Lower lobe of right lung (tissue), 2 donors: ENCODE results near the gene SNPH. TPM values are rescaled to one million over a fixed set of nuclear protein-coding genes. Genes with fewer than 3 reads are reported as not detected.

Source experiments
- ATAC-seq, 2 donors: fragments of 200-7000 bp; cut with Tn5 transposase; one replicate each; pipeline ENCODE4 v1.9.1; 2020 to 2022; ENCODE audit warnings: mild to moderate bottlenecking in 2 of 2, moderate library complexity in 2 of 2
- DNase-seq: peaks from one replicate; pipeline ENCODE4 v3.0.0-alpha.2; 2020
- H3K27ac ChIP-seq: fragments of 200-600 bp; one replicate; pipeline ENCODE4 v1.8.0; 2022
- H3K27me3 ChIP-seq: fragments of 200-600 bp; one replicate; pipeline ENCODE4 v1.8.0; 2022; ENCODE audit warnings: low read depth
- H3K36me3 ChIP-seq: fragments of 200-600 bp; one replicate; pipeline ENCODE4 v1.8.0; 2022; ENCODE audit warnings: mild to moderate bottlenecking
- H3K4me1 ChIP-seq: fragments of 200-600 bp; one replicate; pipeline ENCODE4 v1.8.0; 2022
- H3K4me3 ChIP-seq: fragments of 200-600 bp; one replicate; pipeline ENCODE4 v1.8.0; 2022; ENCODE audit warnings: mild to moderate bottlenecking
- H3K9me3 ChIP-seq: fragments of 200-600 bp; one replicate; pipeline ENCODE4 v1.8.0; 2022
- CTCF ChIP-seq: fragments of 200-600 bp; IDR thresholded peaks from one replicate; pipeline ENCODE4 v1.8.0; 2022; ENCODE audit warnings: antibody characterized with exemption, mild to moderate bottlenecking
- intact Hi-C: fragments of 100-400 bp; cut with DNase I; formaldehyde crosslinking; loops from one replicate; pipeline ENCODE4 v1.11.0; 2022
- total RNA-seq: library from RNA; stranded (reverse); fragmentation: NEBNext Ultra II Directional; extraction: Animal tissue kit (Norgen Biotek cat#: 25700); gene quantifications from one replicate; pipeline ENCODE4 v1.2.1, GENCODE V29; 2021
- donor health status: DM: no; HTN: yes; CAD: no; lungs with severe emphysema.

Gene SNPH
- total RNA-seq, 1 donor from 2014 or later: 3.8 TPM

GRCh38 chr20:1273366-1273765 is 7.3 kb downstream of the SNPH start:
- no peak overlapping the region for H3K4me3 ChIP-seq
- intact Hi-C loops: no loop called here
- DNase-seq: no peak
- H3K4me1 ChIP-seq: no peaks in the 10 kb centered on the region
- no peaks in the 10 kb centered on the region for H3K36me3 ChIP-seq
- no peaks in the 10 kb centered on the region for H3K9me3 ChIP-seq
- no peak for ATAC-seq
- H3K27me3 ChIP-seq: no peaks in the 10 kb centered on the region
- TF ChIP-seq CTCF: no peak
- no peak overlapping the region for H3K27ac ChIP-seq

DNA sequence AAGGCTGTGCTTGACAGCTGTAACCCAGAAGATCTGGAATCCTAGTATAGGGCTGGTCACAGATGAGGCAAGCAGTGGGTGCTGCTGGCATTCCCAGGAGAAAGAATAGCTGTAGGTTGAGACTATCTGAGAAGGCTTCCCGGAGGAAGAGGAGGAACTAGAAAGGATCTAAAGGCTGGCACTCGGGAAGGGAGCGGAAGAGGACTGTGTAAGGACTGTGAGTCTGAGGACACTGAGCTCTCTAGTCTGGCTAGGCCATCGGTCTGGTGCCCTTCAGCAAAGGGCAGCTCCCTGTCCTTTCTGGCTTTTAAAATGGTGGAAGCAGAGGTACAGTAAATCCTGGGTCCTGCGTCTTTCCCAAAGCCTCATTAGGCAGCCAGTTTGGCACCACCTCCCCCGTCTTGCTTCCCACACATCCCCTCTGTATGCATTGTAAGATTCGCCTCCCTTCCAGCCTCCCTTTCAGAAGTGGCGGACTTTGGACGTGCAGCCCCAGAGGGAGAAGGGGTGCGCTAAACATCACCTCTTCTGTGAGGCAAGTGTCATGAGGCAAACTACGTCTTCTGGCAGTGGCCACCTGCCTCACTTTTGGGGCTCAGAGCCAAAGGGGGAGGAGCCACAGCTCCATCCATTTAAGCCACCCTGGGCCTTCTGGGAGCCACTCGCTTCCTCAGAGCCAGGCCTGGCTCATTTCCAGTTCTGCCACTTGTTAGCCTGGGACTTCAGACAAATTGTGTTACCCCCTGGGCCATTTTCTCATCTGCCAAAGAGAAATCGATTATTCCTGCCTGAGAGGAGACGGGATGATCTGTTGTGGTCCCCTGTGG is 8.6 kb downstream of the SNPH start:
- no peaks in the 10 kb centered on the region for H3K4me1 ChIP-seq
- intact Hi-C loops: no loop called here
- no peak for DNase-seq

DNA sequence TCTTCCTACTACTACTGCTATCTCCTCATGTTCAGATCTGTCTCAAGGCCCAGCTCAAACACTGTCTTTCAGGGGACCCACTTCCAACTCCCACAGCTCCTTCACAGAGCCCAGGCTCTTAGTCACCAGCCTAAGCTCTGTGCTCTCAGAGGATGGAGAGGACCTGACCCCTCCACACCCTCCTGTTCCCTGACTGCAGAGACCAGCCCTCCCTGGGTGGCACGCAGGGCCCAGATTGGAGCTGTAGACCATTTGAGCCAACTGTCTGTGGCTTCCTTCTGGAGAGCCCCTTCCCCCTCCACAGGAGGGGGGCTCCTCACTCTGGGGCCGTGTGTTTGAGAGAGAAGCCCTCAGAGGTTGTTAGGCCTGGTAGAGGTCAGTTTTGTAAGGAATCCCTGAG is 9.8 kb downstream of the SNPH start:
- Histone ChIP-seq H3K9me3 (no peaks in the 10 kb centered on the region), H3K27ac (no peak overlapping the region), H3K27me3 (no peaks in the 10 kb centered on the region), H3K36me3 (no peaks in the 10 kb centered on the region), H3K4me3 (no peak overlapping the region), H3K4me1 (no peaks in the 10 kb centered on the region)
- no peak for TF ChIP-seq CTCF
- ATAC-seq (no peak), DNase-seq (no peak)
- intact Hi-C loops: no loop called here

More for the DNA sequence above, 8.6 kb downstream of the SNPH start:
- Histone ChIP-seq H3K9me3 (no peaks in the 10 kb centered on the region), H3K27ac (no peak overlapping the region), H3K27me3 (no peaks in the 10 kb centered on the region), H3K4me3 (no peak overlapping the region), H3K36me3 (no peaks in the 10 kb centered on the region)
- TF ChIP-seq CTCF: no peak
- no peak for ATAC-seq

DNA sequence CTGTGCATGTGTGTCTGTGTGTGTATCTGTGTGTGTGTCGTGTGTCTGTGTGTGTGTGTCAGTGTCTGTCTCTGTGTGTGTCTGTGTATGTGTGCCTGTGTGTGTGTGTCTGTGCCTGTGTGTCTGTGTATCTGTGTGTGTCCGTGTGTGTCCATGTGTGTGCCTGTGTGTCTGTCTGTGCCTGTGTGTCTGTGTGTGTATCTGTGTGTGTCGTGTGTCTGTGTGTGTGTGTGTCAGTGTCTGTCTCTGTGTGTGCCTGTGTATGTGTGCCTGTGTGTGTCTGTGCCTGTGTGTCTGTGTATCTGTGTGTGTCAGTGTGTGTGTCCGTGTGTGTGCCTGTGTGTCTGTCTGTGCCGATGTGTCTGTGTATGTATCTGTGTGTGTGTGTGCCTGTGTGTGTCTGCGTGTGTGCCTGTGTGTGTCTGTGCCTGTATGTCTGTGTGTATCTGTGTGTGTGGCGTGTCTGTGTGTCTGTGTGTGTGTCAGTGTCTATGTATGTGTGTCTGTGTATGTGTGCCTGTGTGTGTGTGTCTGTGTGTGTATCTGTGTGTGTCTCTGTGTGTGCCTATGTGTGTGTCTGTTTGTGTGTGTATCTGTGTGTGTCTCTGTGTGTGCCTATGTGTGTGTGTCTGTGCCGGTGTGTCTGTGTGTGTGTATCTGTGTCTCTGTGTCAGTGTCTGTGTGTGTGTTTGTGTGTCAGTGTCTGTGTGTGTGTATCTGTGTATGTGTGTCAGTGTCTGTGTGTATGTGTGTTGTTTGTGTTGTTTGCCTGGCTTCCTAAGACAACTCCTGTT is 11.6 kb downstream of the SNPH start:
- H3K4me3 ChIP-seq: no peak overlapping the region
- intact Hi-C loops: no loop called here
- H3K4me1 ChIP-seq: no peaks in the 10 kb centered on the region
- no peaks in the 10 kb centered on the region for H3K9me3 ChIP-seq
- no peaks in the 10 kb centered on the region for H3K27me3 ChIP-seq
- DNase-seq: no peak
- no peaks in the 10 kb centered on the region for H3K36me3 ChIP-seq
- no peak for TF ChIP-seq CTCF
- no peak overlapping the region for H3K27ac ChIP-seq
- ATAC-seq: no peak

GRCh38 chr20:1278993-1279392 is 12.9 kb downstream of the SNPH start:
- ATAC-seq (no peak), DNase-seq (no peak)
- no peaks in the 10 kb centered on the region for H3K36me3 ChIP-seq
- intact Hi-C loops: no loop called here
- no peaks in the 10 kb centered on the region for H3K9me3 ChIP-seq
- H3K27me3 ChIP-seq: no peaks in the 10 kb centered on the region
- H3K4me3 ChIP-seq: no peak overlapping the region
- no peaks in the 10 kb centered on the region for H3K4me1 ChIP-seq
- H3K27ac ChIP-seq: no peak overlapping the region
- TF ChIP-seq CTCF: no peak
